GM10266 (cell line): ENCODE results near the gene COTL1.

ENCODE experiments used
- DNase-seq: peaks from one replicate; pipeline ENCODE4 v3.0.0; 2012; ENCODE audit errors: extremely low spot score
- CTCF ChIP-seq: IDR thresholded peaks from 2 replicates; pipeline ENCODE4 v1.5.1; 2012; ENCODE audit warnings: mild to moderate bottlenecking, low read depth; ENCODE audit not compliant: control insufficient read depth, insufficient read depth; ENCODE audit errors: missing control alignments

COTL1 gene

GRCh38 chr16:84613408-84614072, 4.3 kb downstream of the COTL1 start:
- no peak for TF ChIP-seq CTCF
- DNase-seq: no peak

GRCh38 chr16:84612686-84613085, 5.2 kb downstream of the COTL1 start:
- no peak for TF ChIP-seq CTCF
- no peak for DNase-seq

GRCh38 chr16:84611041-84611440, 6.8 kb downstream of the COTL1 start:
- no peak for DNase-seq

GRCh38 chr16:84610376-84610775, 7.5 kb downstream of the COTL1 start:
- no peak for TF ChIP-seq CTCF
- no peak for DNase-seq

More at GRCh38 chr16:84611041-84611440, 6.8 kb downstream of the COTL1 start:
- TF ChIP-seq CTCF: no peak

- no peak for TF ChIP-seq CTCF
- DNase-seq: no peak
Measured at GRCh38 chr16:84609563-84610177, 8.2 kb downstream of the COTL1 start.

GRCh38 chr16:84608282-84608681, 9.6 kb downstream of the COTL1 start:
- TF ChIP-seq CTCF: no peak
- no peak for DNase-seq

GRCh38 chr16:84607694-84608093, 10.2 kb downstream of the COTL1 start:
- peak; percentile 70 for DNase-seq
- no peak for TF ChIP-seq CTCF
